ENCODE data around the gene AP3B2.
A peak's percentile ranks its signal among the peaks of the same experiment; 100 is the strongest.
"Not testable (repeated sequence)": the region's sequence is repeated elsewhere in the genome, so short reads cannot be mapped to it uniquely, and the experiment has no call there.

The AP3B2 gene

DNA sequence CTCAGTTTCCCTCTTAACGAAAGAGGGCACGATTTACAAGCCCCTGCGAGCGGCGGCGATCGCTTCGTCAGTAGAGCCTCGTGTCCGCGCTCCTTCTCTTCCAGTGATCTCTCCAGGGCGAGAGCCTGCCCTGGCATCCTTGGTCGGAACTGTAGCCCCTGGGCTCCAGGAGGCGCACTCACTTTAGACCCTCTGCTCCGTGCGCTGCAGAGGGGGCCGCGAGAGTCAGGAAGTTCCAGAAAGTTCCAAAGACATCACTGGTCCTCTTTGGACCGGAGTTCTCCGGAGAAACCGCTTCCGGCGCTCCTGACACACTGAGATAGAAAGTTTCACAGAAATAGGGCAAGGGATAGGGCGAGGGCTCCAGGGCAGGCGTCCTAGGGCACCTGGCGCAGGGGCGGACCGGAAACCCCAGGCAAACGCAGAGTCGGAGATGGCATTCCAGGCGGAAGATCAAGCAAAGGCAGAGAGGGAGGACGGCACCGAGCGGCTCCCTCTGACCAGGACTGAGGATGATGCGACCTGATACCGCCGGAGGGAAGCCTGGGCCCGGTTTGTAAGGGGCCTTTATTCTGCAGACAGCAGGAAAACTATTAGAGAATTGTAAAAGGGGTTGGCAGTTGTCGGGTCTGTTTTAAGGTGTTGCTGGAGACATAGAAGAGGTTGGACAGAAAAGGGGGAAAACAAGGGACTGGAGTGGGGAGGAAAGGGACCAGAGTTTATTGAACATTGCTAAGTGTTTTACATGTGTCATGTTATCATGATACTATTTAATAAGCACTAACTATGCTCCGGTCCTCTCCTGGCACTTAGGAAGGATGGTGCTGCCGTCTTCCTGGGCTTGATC lies 61.2 kb downstream of the AP3B2 start:
- DNase-seq = no peak

GRCh38 chr15:82647835-82648256 lies 61.8 kb downstream of the AP3B2 start:
- no peak for DNase-seq

- peak; percentile 19 for DNase-seq
These were observed 62.4 kb downstream of the AP3B2 start, which contains the start of gene CPEB1 for GRCh38 chr15:82647045-82647834. Gene CPEB1, minus strand, starts transcription at chr15:82647363. Its CDS starts 18,904 bp downstream, at chr15:82628459.

GRCh38 chr15:82646250-82647044 lies 63.2 kb downstream of the AP3B2 start:
- no peak for DNase-seq

DNA sequence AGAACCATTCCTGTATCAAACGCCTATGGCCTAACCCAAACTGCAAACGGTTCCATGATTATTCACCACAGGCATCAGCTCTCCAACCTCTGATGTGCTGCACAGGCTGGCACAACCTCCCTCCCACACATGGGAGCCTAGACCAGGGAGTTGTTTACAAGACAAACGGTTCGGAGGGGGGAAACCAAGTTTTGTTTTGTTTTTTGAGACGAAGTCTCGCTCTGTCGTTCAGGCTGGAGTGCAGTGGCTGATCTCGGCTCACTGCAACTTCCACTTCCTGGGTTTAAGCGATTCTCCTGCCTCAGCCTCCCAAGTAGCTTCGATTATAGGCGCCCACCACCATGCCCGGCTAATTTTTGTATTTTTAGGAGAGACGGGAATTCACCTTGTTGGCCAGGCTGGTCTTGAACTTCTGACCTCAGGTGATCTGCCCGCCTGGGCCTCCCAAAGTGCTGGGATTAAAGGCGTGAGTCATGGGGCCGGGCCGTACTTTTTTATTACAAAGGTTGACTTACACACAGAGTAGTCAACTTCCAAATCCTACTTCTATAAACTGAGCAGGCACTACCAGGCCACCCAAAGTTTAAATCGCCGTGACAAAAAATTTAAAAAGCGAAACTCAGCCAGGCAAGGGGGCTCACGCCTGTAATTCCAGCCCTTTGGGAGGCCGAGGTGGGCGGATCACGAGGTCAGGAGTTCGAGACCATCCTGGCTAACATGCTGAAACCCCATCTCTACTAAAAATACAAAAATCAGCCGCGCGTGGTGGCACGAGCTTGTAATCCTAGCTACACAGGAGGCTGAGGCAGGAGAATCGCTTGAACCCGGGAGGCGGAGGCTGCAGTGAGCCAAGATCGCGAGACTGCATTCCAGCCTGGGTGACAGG lies 64.5 kb downstream of the AP3B2 start:
- not testable (repeated sequence) for DNase-seq

DNA sequence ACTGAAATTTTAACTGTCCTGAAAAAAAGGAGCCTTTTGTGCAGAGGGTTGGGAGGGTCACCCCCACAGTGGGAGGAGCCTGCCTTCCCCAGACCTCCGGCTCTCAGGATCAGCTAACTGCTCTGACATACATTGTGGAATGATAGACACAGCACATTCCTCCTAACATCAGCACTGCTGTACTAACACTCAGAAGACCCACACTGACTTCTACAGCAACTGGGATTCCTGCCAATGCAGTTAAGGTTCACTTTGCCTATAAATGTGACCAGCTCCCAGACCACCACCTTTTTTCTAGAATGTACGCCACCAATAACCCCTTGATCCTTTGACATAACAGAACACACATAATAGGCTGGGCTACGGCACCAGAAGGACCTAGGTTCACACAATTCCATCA lies 65.7 kb downstream of the AP3B2 start:
- no peak for DNase-seq

GRCh38 chr15:82642656-82643055 lies 67.0 kb downstream of the AP3B2 start:
- DNase-seq = no peak

DNA sequence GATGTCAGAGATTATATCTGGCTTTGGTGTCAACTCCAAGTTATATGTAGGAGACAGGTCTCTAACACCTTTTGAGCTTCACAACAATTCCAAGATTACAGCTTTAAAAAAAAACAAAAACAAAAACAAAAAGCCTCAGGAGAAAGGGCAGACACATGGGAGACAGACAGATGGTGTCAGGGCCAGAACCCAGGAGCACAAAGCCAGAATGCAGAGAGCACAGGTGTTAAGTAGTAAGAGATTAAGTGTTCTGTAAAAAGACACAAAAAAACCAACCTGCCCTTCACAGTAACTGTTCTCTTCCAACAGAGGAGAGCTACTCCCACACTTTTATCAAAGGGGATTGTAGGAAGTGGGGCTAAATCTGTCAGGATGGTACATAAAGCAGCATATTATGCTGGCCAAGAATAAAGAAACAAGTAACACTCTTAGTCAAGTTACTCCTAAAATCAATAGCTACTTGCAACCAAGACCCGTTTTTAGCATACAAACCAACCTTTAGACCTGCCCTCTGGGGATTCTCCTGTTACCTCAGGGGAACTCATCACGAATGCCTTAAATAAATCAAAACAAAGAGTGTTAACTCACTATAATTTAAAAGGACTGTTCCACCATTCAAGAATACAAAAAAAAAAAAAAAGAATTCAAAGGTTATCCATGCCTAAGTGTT lies 68.4 kb downstream of the AP3B2 start:
- DNase-seq = peak; percentile 2

DNA sequence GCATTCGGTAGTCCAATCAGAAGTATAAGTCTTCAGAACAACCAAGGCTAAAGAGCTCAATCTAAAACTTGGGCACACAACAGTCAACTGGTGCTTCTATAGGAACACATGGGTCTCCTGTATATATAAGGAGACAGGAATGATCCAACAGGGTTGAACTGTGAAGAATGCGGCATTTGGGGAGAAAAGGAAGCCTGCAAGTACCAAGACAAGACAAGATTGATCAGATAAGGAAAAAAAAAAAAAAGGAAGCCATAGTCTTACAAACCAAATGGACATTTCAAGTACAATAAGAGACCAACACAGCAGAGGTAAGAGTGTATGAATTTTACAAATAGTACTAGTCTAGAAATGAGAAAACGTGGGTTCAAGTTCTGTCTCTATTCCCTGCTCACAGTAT lies 69.0 kb downstream of the AP3B2 start:
- DNase-seq = no peak

- DNase-seq = no peak
These were observed 73.9 kb downstream of the AP3B2 start for GRCh38 chr15:82635798-82636197.

- DNase-seq = no peak
These were observed 79.6 kb downstream of the AP3B2 start for GRCh38 chr15:82630033-82630432.

DNA sequence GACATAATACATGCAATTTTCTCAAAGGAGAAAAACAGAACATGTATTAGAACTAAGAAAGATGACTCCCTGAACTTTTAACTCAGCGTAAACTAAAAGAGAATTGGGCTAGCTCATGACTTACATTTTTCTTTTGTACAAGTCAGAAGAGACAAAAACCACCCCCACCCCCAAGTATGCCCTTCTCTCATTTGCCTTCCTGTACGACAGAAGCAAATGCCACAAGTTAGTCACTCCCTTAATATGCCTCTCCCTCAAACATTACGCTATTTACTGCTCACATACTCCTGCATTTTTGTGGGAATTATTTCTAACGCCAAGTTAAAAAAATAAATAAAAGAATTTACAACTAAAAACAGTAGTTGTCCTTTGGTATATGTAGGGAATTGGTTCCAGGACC lies 84.5 kb downstream of the AP3B2 start:
- DNase-seq = no peak

GRCh38 chr15:82624438-82624837 lies 85.2 kb downstream of the AP3B2 start:
- no peak for DNase-seq

GRCh38 chr15:82624008-82624407 lies 85.7 kb downstream of the AP3B2 start:
- DNase-seq = no peak

GRCh38 chr15:82621970-82622369 lies 87.7 kb downstream of the AP3B2 start:
- no peak for DNase-seq

DNA sequence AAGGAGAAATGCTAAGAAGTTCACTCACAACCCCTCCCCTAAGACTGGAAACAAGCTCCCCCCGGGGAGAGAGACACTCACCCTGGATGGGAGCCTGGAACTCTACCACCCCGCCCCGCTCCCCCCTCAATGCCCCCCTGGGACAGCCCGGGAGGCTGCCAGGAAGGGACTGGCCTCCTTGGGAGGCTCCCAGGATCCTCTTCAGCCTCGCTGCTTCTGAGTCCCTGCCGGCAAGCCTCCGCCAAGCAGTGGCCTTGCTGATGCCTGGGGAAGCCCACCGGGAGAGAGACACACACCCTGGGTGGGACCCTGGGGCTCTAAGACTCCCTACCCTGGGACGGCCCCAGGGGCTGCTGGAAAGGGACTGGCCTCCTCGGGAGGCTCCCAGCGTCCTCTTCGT lies 95.9 kb downstream of the AP3B2 start:
- no peak for DNase-seq

DNA sequence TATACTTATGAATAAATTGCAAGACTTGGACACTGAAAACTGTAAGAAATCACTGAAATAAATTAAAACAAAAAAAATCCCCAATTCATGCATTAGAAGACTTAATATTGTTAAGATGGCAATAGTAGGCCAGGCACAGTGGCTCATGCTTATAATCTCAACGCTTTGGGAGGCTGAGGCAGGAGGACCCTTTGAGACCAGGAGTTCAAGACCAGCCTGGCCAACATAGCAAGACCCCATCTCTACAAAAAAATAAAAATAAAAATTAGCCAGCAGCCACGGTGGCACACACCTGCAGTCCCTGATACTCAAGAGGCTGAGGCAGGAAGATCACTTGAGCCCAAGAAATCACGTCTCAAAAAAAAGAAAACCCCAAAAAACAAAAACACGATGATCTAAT lies 98.3 kb downstream of the AP3B2 start:
- DNase-seq = no peak
